ENCODE measurements around the gene KLHL5. TPM values are rescaled to one million over a fixed set of nuclear protein-coding genes. Genes with fewer than 3 reads are reported as not detected.

Gene KLHL5
- total RNA-seq, result 84.6 and 121 TPM in 2 replicates

GRCh38 chr4:39062094-39062769 is at the start of gene KLHL5:
Gene KLHL5 (plus strand): TSS chr4:39062232. CDS start chr4:39062653, 421 bp downstream.
- DNase-seq (ENCODE audit: low read depth), result no peak
- no peaks in the 10 kb centered on the region for H3K27me3 ChIP-seq (ENCODE audit: control insufficient read depth, insufficient read depth, low read length)
- H3K4me3 ChIP-seq (ENCODE audit: low read depth, low read length), result no peak within 1 kb of the TSS
- TF ChIP-seq CTCF (IDR thresholded peaks at IDR 0.05; ENCODE audit: insufficient read depth, low read length, severe bottlenecking), result no peak
- FAIRE-seq, result peak; percentile 77
- no peaks in the 10 kb centered on the region for H3K36me3 ChIP-seq (ENCODE audit: control insufficient read depth, insufficient read depth, low read length)

GRCh38 chr4:39014028-39014427 is 48.0 kb upstream of the KLHL5 start:
- H3K4me3 ChIP-seq (ENCODE audit: low read depth, low read length), result no peak overlapping the region
- DNase-seq (ENCODE audit: low read depth) (peak; percentile 17), FAIRE-seq (no peak)
- TF ChIP-seq CTCF (IDR thresholded peaks at IDR 0.05; ENCODE audit: insufficient read depth, low read length, severe bottlenecking), result no peak
- no peaks in the 10 kb centered on the region for H3K27me3 ChIP-seq (ENCODE audit: control insufficient read depth, insufficient read depth, low read length)
- no peaks in the 10 kb centered on the region for H3K36me3 ChIP-seq (ENCODE audit: control insufficient read depth, insufficient read depth, low read length)

- H3K36me3 ChIP-seq (ENCODE audit: control insufficient read depth, insufficient read depth, low read length), result no peaks in the 10 kb centered on the region
- no peak for FAIRE-seq
- H3K4me3 ChIP-seq (ENCODE audit: low read depth, low read length), result no peak overlapping the region
- no peak for DNase-seq (ENCODE audit: low read depth)
- TF ChIP-seq CTCF (IDR thresholded peaks at IDR 0.05; ENCODE audit: insufficient read depth, low read length, severe bottlenecking), result no peak
- no peaks in the 10 kb centered on the region for H3K27me3 ChIP-seq (ENCODE audit: control insufficient read depth, insufficient read depth, low read length)
Measured at GRCh38 chr4:39020130-39020529, 41.9 kb upstream of the KLHL5 start.

GRCh38 chr4:39021631-39022030 is 40.4 kb upstream of the KLHL5 start:
- no peak overlapping the region for H3K4me3 ChIP-seq (ENCODE audit: low read depth, low read length)
- FAIRE-seq (no peak), DNase-seq (ENCODE audit: low read depth) (peak; percentile 48)
- no peaks in the 10 kb centered on the region for H3K27me3 ChIP-seq (ENCODE audit: control insufficient read depth, insufficient read depth, low read length)
- no peaks in the 10 kb centered on the region for H3K36me3 ChIP-seq (ENCODE audit: control insufficient read depth, insufficient read depth, low read length)
- no peak for TF ChIP-seq CTCF (IDR thresholded peaks at IDR 0.05; ENCODE audit: insufficient read depth, low read length, severe bottlenecking)

- no peak for DNase-seq (ENCODE audit: low read depth)
- H3K27me3 ChIP-seq (ENCODE audit: control insufficient read depth, insufficient read depth, low read length), result no peaks in the 10 kb centered on the region
- FAIRE-seq, result no peak
- H3K36me3 ChIP-seq (ENCODE audit: control insufficient read depth, insufficient read depth, low read length), result no peaks in the 10 kb centered on the region
- no peak overlapping the region for H3K4me3 ChIP-seq (ENCODE audit: low read depth, low read length)
- TF ChIP-seq CTCF (IDR thresholded peaks at IDR 0.05; ENCODE audit: insufficient read depth, low read length, severe bottlenecking), result no peak
Measured at GRCh38 chr4:39022241-39022640, 39.8 kb upstream of the KLHL5 start.

- H3K36me3 ChIP-seq (ENCODE audit: control insufficient read depth, insufficient read depth, low read length), result no peaks in the 10 kb centered on the region
- TF ChIP-seq CTCF (IDR thresholded peaks at IDR 0.05; ENCODE audit: insufficient read depth, low read length, severe bottlenecking), result no peak
- no peak overlapping the region for H3K4me3 ChIP-seq (ENCODE audit: low read depth, low read length)
- DNase-seq (ENCODE audit: low read depth) (no peak), FAIRE-seq (no peak)
- H3K27me3 ChIP-seq (ENCODE audit: control insufficient read depth, insufficient read depth, low read length), result no peaks in the 10 kb centered on the region
Measured at GRCh38 chr4:39023059-39023458, 39.0 kb upstream of the KLHL5 start.
